HEK293 (cell line): ENCODE results near the gene CCDC102B.

Source experiments
- CTCF ChIA-PET: fragments of 350-600 bp; formaldehyde crosslinking; extraction: SDS; loops from one replicate; lab custom pipeline; 2021; ENCODE audit warnings: antibody characterized with exemption; lab: Yijun Ruan, JAX
- POLR2A ChIA-PET: fragments of 300-600 bp; formaldehyde crosslinking; extraction: SDS; loops from one replicate; lab custom pipeline; 2020; ENCODE audit warnings: antibody characterized with exemption, inconsistent platforms; lab: Yijun Ruan, JAX
- H3K27ac ChIP-seq: fragments of 200-500 bp; sonication (Bioruptor generic); 2 replicates; pipeline ENCODE4 v1.5.1; 2014; ENCODE audit warnings: low read depth, low read length, control low read depth, inconsistent platforms; ENCODE audit errors: extremely low read depth
- H3K36me3 ChIP-seq, 2 experiments: fragments of 200-500 bp in 1 of 2; sonication (Bioruptor generic) in 1 of 2; 1 replicate in 1 of 2; 2 replicates in 1 of 2; pipeline ENCODE4 v1.5.1; 2014 to 2017; ENCODE audit warnings: inconsistent platforms in 2 of 2, low read length in 2 of 2; ENCODE audit not compliant: control insufficient read depth in 2 of 2, insufficient read depth in 1 of 2
- H3K4me1 ChIP-seq: fragments of 200-500 bp; sonication (Bioruptor generic); 2 replicates; pipeline ENCODE4 v1.5.1; 2014; ENCODE audit warnings: mild to moderate bottlenecking, low read length, inconsistent platforms; ENCODE audit not compliant: control insufficient read depth, insufficient read depth
- H3K4me3 ChIP-seq: 2 replicates; pipeline ENCODE4 v1.5.1; 2011; ENCODE audit warnings: low read depth, mild to moderate bottlenecking, control low read depth, low read length, moderate library complexity
- H3K9me3 ChIP-seq: fragments of 200-500 bp; sonication (Bioruptor generic); 2 replicates; pipeline ENCODE4 v1.5.1; 2014; ENCODE audit warnings: low read depth, low read length, inconsistent platforms; ENCODE audit not compliant: control insufficient read depth, insufficient read depth
- BCL11B ChIP-seq: fragments of 450-650 bp; formaldehyde crosslinking; IDR thresholded peaks from 2 replicates; pipeline ENCODE4 v1.5.1; 2016; ENCODE audit warnings: low read depth, missing biosample characterization, missing genetic modification characterization
- SALL2 ChIP-seq: fragments of 450-650 bp; formaldehyde crosslinking; IDR thresholded peaks from 2 replicates; pipeline ENCODE4 v1.5.0; 2017; ENCODE audit warnings: missing biosample characterization, mild to moderate bottlenecking, missing genetic modification characterization, borderline replicate concordance
- ZBTB1 ChIP-seq: fragments of 450-650 bp; formaldehyde crosslinking; IDR thresholded peaks from 2 replicates; pipeline ENCODE4 v1.5.1; 2016; ENCODE audit warnings: missing biosample characterization, missing genetic modification characterization
- ZBTB11 ChIP-seq: fragments of 450-650 bp; formaldehyde crosslinking; conservative IDR thresholded peaks from 2 replicates; pipeline ENCODE4 v1.5.1; 2016; ENCODE audit warnings: low read depth, missing biosample characterization, missing genetic modification characterization
- ZBTB20 ChIP-seq: fragments of 450-650 bp; formaldehyde crosslinking; IDR thresholded peaks from 2 replicates; pipeline ENCODE4 v1.5.1; 2016; ENCODE audit warnings: missing biosample characterization, missing genetic modification characterization
- ZNF169 ChIP-seq: fragments of 450-650 bp; formaldehyde crosslinking; IDR thresholded peaks from 2 replicates; pipeline ENCODE4 v1.5.1; 2016; ENCODE audit warnings: missing biosample characterization, missing genetic modification characterization
- ZNF214 ChIP-seq: fragments of 450-650 bp; formaldehyde crosslinking; IDR thresholded peaks from 2 replicates; pipeline ENCODE4 v1.5.1; 2017; ENCODE audit warnings: missing biosample characterization, mild to moderate bottlenecking, missing genetic modification characterization, borderline replicate concordance
- ZNF223 ChIP-seq: fragments of 450-650 bp; formaldehyde crosslinking; IDR thresholded peaks from 2 replicates; pipeline ENCODE4 v1.5.1; 2016; ENCODE audit warnings: missing biosample characterization, missing genetic modification characterization
- ZNF292 ChIP-seq: fragments of 450-650 bp; formaldehyde crosslinking; IDR thresholded peaks from 2 replicates; pipeline ENCODE4 v1.5.1; 2016; ENCODE audit warnings: low read depth, missing biosample characterization, missing genetic modification characterization, borderline replicate concordance
- ZNF311 ChIP-seq: fragments of 450-650 bp; formaldehyde crosslinking; IDR thresholded peaks from 2 replicates; pipeline ENCODE4 v1.5.1; 2017; ENCODE audit warnings: missing biosample characterization, missing genetic modification characterization, borderline replicate concordance
- ZNF354C ChIP-seq: fragments of 450-650 bp; formaldehyde crosslinking; IDR thresholded peaks from 2 replicates; pipeline ENCODE4 v1.5.1; 2016; ENCODE audit warnings: missing biosample characterization, missing genetic modification characterization, low read depth, borderline replicate concordance
- ZNF362 ChIP-seq: fragments of 450-650 bp; formaldehyde crosslinking; IDR thresholded peaks from 2 replicates; pipeline ENCODE4 v1.5.1; 2016; ENCODE audit warnings: missing biosample characterization, missing genetic modification characterization
- ZNF404 ChIP-seq: fragments of 450-650 bp; formaldehyde crosslinking; IDR thresholded peaks from 2 replicates; pipeline ENCODE4 v1.5.1; 2017; ENCODE audit warnings: missing biosample characterization, missing genetic modification characterization
- ZNF558 ChIP-seq: fragments of 450-650 bp; formaldehyde crosslinking; IDR thresholded peaks from 2 replicates; pipeline ENCODE4 v1.5.1; 2016; ENCODE audit warnings: missing biosample characterization, missing genetic modification characterization
- ZNF610 ChIP-seq: fragments of 450-650 bp; formaldehyde crosslinking; IDR thresholded peaks from 2 replicates; pipeline ENCODE4 v1.5.1; 2016; ENCODE audit warnings: missing biosample characterization, missing genetic modification characterization, borderline replicate concordance
- ZNF664 ChIP-seq: fragments of 450-650 bp; formaldehyde crosslinking; IDR thresholded peaks from 2 replicates; pipeline ENCODE4 v1.5.1; 2016; ENCODE audit warnings: missing biosample characterization, missing genetic modification characterization
- ZSCAN18 ChIP-seq: fragments of 450-650 bp; formaldehyde crosslinking; IDR thresholded peaks from 2 replicates; pipeline ENCODE4 v1.5.1; 2016; ENCODE audit warnings: missing biosample characterization, missing genetic modification characterization
- TF ChIP-seq, protein P1 (sequence below): fragments of 450-650 bp; formaldehyde crosslinking; IDR thresholded peaks from 2 replicates; pipeline ENCODE4 v1.5.1; 2017; ENCODE audit warnings: missing biosample characterization, missing genetic modification characterization
- TF ChIP-seq, protein P2 (sequence below): fragments of 450-650 bp; formaldehyde crosslinking; IDR thresholded peaks from 2 replicates; pipeline ENCODE4 v1.5.1; 2016; ENCODE audit warnings: missing biosample characterization, missing genetic modification characterization, low read depth
- TF ChIP-seq, protein P3 (sequence below): fragments of 450-650 bp; formaldehyde crosslinking; IDR thresholded peaks from 2 replicates; pipeline ENCODE4 v1.5.1; 2016; ENCODE audit warnings: missing biosample characterization, missing genetic modification characterization
- TF ChIP-seq, protein P4 (sequence below): fragments of 450-650 bp; formaldehyde crosslinking; IDR thresholded peaks from 2 replicates; pipeline ENCODE4 v1.5.1; 2016; ENCODE audit warnings: missing biosample characterization, missing genetic modification characterization

The CCDC102B gene

DNA sequence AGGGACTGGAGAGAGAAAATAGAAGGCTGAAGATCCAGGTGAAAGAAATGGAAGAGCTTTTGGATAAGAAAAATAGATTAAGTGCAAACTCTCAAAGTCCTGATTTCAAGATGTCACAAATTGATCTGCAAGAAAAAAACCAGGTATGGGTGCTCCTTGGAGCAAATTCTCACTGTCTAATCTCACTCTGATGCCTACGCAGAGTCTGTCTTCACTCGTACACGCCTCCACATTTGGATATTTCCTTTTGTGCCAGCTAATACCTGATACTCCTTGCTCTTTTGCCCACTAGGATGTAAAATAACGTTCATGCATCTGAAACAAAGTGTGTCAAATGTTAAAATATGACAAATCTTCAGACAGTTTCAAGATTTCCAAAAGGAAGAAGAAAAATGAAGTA lies 99.4 kb downstream of the CCDC102B start:
- H3K4me1 ChIP-seq, result no peaks in the 10 kb centered on the region
- H3K36me3 ChIP-seq, result no peaks in the 10 kb centered on the region
- no peaks in the 10 kb centered on the region for H3K9me3 ChIP-seq
- no peak for TF ChIP-seq ZNF610 (tag by site-specific recombination)
- TF ChIP-seq, protein P1, sequence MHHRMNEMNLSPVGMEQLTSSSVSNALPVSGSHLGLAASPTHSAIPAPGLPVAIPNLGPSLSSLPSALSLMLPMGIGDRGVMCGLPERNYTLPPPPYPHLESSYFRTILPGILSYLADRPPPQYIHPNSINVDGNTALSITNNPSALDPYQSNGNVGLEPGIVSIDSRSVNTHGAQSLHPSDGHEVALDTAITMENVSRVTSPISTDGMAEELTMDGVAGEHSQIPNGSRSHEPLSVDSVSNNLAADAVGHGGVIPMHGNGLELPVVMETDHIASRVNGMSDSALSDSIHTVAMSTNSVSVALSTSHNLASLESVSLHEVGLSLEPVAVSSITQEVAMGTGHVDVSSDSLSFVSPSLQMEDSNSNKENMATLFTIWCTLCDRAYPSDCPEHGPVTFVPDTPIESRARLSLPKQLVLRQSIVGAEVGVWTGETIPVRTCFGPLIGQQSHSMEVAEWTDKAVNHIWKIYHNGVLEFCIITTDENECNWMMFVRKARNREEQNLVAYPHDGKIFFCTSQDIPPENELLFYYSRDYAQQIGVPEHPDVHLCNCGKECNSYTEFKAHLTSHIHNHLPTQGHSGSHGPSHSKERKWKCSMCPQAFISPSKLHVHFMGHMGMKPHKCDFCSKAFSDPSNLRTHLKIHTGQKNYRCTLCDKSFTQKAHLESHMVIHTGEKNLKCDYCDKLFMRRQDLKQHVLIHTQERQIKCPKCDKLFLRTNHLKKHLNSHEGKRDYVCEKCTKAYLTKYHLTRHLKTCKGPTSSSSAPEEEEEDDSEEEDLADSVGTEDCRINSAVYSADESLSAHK, result no peak
- TF ChIP-seq, all 188 proteins: peak for 0
- H3K4me3 ChIP-seq, result no peak overlapping the region
- H3K27ac ChIP-seq, result no peak overlapping the region
- ChIA-PET CTCF (no interaction called here), POLR2A (no interaction called here)

- CTCF ChIA-PET, result interaction anchor here (0.6 kb wide), 1 partner anchor 558 kb away, joined by 3 read pairs; no protein-coding TSS in a partner anchor
- TF ChIP-seq ZNF223 (tag by site-specific recombination) (no peak), ZBTB1 (tag by site-specific recombination) (no peak), BCL11B (tag by site-specific recombination) (no peak), ZSCAN18 (tag by site-specific recombination) (no peak), ZNF214 (tag by site-specific recombination) (no peak), ZBTB20 (tag by site-specific recombination) (no peak), ZNF169 (tag by site-specific recombination) (no peak), ZNF354C (tag by site-specific recombination) (no peak), ZNF292 (tag by site-specific recombination) (no peak), ZNF664 (tag by site-specific recombination) (no peak), ZNF362 (tag by site-specific recombination) (no peak), SALL2 (tag by site-specific recombination) (no peak), ZNF311 (no peak), ZBTB11 (tag by site-specific recombination) (no peak), ZNF404 (tag by site-specific recombination) (no peak), ZNF558 (no peak)
- TF ChIP-seq, protein P2, sequence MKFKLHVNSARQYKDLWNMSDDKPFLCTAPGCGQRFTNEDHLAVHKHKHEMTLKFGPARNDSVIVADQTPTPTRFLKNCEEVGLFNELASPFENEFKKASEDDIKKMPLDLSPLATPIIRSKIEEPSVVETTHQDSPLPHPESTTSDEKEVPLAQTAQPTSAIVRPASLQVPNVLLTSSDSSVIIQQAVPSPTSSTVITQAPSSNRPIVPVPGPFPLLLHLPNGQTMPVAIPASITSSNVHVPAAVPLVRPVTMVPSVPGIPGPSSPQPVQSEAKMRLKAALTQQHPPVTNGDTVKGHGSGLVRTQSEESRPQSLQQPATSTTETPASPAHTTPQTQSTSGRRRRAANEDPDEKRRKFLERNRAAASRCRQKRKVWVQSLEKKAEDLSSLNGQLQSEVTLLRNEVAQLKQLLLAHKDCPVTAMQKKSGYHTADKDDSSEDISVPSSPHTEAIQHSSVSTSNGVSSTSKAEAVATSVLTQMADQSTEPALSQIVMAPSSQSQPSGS (tag by site-specific recombination), result no peak
- TF ChIP-seq, protein P3, sequence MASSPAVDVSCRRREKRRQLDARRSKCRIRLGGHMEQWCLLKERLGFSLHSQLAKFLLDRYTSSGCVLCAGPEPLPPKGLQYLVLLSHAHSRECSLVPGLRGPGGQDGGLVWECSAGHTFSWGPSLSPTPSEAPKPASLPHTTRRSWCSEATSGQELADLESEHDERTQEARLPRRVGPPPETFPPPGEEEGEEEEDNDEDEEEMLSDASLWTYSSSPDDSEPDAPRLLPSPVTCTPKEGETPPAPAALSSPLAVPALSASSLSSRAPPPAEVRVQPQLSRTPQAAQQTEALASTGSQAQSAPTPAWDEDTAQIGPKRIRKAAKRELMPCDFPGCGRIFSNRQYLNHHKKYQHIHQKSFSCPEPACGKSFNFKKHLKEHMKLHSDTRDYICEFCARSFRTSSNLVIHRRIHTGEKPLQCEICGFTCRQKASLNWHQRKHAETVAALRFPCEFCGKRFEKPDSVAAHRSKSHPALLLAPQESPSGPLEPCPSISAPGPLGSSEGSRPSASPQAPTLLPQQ, result no peak
- TF ChIP-seq, protein P4, sequence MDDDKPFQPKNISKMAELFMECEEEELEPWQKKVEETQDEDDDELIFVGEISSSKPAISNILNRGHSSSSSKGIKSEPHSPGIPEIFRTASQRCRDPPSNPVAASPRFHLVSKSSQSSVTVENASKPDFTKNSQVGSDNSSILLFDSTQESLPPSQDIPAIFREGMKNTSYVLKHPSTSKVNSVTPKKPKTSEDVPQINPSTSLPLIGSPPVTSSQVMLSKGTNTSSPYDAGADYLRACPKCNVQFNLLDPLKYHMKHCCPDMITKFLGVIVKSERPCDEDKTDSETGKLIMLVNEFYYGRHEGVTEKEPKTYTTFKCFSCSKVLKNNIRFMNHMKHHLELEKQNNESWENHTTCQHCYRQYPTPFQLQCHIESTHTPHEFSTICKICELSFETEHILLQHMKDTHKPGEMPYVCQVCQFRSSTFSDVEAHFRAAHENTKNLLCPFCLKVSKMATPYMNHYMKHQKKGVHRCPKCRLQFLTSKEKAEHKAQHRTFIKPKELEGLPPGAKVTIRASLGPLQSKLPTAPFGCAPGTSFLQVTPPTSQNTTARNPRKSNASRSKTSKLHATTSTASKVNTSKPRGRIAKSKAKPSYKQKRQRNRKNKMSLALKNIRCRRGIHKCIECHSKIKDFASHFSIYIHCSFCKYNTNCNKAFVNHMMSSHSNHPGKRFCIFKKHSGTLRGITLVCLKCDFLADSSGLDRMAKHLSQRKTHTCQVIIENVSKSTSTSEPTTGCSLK, result no peak
Measured at GRCh38 chr18:68909579-68909978, 111.7 kb downstream of the CCDC102B start.

More at GRCh38 chr18:68909579-68909978, 111.7 kb downstream of the CCDC102B start:
- no peak overlapping the region for H3K27ac ChIP-seq
- POLR2A ChIA-PET, result no interaction called here
- H3K36me3 ChIP-seq, result no peaks in the 10 kb centered on the region
- H3K9me3 ChIP-seq, result no peaks in the 10 kb centered on the region
- no peak overlapping the region for H3K4me3 ChIP-seq
- H3K4me1 ChIP-seq, result no peaks in the 10 kb centered on the region
